ENCODE results near the gene RPL36AL. TPM values are rescaled to one million over a fixed set of nuclear protein-coding genes. Genes with fewer than 3 reads are reported as not detected.
A peak's percentile ranks its signal among the peaks of the same experiment; 100 is the strongest.

RPL36AL gene
- total and polyA plus RNA-seq, 10 of the 15 experiments (the other 5 are each of a cell fraction or from before 2014, with no cell fraction given), result 222 to 1,379 (median 545) TPM

DNA sequence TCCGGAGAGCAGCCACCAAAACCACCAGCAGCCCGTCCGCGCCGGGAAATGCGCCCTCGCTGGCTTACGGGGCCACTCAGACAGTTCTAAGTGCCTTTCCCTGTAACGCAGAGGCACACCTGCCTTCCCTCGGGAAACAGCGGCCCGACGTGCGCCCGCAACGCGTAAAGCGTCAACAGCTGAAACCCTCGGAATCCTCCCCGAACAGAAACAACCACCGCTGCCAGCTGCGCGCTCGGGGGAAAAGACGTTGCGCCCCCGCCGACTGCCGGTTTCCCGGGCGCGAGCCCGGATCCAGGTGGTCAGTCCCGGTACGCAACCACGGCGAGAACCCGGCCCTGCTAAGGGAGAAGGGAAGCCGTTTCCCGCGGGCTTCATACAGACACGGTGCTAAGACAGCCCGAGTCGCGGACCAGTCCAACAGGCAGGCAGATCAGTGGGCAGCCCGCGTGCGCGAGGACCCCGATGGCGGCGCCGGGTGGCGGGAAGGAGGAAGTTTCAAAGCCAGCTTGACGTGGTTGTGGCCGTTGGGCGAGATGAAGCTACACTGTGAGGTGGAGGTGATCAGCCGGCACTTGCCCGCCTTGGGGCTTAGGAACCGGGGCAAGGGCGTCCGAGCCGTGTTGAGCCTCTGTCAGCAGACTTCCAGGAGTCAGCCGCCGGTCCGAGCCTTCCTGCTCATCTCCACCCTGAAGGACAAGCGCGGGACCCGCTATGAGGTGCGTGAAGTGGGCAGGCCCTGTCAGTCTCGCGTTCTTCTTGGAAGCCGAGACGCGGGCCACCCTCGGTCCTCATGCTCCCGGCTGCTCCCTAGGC, 21.7 kb downstream of the RPL36AL start, which contains the start of gene LRR1 (continued):
- no peak for TF ChIP-seq ETV6 (conservative IDR thresholded peaks at IDR 0.05 in 1 of 2, IDR thresholded peaks at IDR 0.05 in 1 of 2; ENCODE audit: borderline replicate concordance in 1 of 2, low read depth in 1 of 2)
- TF ChIP-seq, protein P1, sequence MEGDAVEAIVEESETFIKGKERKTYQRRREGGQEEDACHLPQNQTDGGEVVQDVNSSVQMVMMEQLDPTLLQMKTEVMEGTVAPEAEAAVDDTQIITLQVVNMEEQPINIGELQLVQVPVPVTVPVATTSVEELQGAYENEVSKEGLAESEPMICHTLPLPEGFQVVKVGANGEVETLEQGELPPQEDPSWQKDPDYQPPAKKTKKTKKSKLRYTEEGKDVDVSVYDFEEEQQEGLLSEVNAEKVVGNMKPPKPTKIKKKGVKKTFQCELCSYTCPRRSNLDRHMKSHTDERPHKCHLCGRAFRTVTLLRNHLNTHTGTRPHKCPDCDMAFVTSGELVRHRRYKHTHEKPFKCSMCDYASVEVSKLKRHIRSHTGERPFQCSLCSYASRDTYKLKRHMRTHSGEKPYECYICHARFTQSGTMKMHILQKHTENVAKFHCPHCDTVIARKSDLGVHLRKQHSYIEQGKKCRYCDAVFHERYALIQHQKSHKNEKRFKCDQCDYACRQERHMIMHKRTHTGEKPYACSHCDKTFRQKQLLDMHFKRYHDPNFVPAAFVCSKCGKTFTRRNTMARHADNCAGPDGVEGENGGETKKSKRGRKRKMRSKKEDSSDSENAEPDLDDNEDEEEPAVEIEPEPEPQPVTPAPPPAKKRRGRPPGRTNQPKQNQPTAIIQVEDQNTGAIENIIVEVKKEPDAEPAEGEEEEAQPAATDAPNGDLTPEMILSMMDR (IDR thresholded peaks at IDR 0.05 in 2 of 3, conservative IDR thresholded peaks at IDR 0.05 in 1 of 3; ENCODE audit: control insufficient read depth in 2 of 3, extremely low read depth in 1 of 3, insufficient read depth in 1 of 3, low read depth in 3 of 3, low read length in 3 of 3), result no peak
- TF ChIP-seq SMC3 (IDR thresholded peaks at IDR 0.05; ENCODE audit: borderline replicate concordance, low read length), result peak; percentile 3; the same call in 1 of the 2 replicates
- TF ChIP-seq SIN3A (IDR thresholded peaks at IDR 0.05; ENCODE audit: low read depth, low read length), result peak; percentile 95
- TF ChIP-seq CEBPB (IDR thresholded peaks at IDR 0.05; ENCODE audit: borderline replicate concordance in 1 of 2, low read depth in 2 of 2, low read length in 2 of 2), result no peak
- TF ChIP-seq ZBED1 (IDR thresholded peaks at IDR 0.05; ENCODE audit: borderline replicate concordance), result no peak; the same call in 1 of the 2 replicates
- TF ChIP-seq, protein P2, sequence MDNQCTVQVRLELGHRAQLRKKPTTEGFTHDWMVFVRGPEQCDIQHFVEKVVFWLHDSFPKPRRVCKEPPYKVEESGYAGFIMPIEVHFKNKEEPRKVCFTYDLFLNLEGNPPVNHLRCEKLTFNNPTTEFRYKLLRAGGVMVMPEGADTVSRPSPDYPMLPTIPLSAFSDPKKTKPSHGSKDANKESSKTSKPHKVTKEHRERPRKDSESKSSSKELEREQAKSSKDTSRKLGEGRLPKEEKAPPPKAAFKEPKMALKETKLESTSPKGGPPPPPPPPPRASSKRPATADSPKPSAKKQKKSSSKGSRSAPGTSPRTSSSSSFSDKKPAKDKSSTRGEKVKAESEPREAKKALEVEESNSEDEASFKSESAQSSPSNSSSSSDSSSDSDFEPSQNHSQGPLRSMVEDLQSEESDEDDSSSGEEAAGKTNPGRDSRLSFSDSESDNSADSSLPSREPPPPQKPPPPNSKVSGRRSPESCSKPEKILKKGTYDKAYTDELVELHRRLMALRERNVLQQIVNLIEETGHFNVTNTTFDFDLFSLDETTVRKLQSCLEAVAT (IDR thresholded peaks at IDR 0.05), result peak; percentile 47; the same call in 1 of the 2 replicates
- TF ChIP-seq, protein P3, sequence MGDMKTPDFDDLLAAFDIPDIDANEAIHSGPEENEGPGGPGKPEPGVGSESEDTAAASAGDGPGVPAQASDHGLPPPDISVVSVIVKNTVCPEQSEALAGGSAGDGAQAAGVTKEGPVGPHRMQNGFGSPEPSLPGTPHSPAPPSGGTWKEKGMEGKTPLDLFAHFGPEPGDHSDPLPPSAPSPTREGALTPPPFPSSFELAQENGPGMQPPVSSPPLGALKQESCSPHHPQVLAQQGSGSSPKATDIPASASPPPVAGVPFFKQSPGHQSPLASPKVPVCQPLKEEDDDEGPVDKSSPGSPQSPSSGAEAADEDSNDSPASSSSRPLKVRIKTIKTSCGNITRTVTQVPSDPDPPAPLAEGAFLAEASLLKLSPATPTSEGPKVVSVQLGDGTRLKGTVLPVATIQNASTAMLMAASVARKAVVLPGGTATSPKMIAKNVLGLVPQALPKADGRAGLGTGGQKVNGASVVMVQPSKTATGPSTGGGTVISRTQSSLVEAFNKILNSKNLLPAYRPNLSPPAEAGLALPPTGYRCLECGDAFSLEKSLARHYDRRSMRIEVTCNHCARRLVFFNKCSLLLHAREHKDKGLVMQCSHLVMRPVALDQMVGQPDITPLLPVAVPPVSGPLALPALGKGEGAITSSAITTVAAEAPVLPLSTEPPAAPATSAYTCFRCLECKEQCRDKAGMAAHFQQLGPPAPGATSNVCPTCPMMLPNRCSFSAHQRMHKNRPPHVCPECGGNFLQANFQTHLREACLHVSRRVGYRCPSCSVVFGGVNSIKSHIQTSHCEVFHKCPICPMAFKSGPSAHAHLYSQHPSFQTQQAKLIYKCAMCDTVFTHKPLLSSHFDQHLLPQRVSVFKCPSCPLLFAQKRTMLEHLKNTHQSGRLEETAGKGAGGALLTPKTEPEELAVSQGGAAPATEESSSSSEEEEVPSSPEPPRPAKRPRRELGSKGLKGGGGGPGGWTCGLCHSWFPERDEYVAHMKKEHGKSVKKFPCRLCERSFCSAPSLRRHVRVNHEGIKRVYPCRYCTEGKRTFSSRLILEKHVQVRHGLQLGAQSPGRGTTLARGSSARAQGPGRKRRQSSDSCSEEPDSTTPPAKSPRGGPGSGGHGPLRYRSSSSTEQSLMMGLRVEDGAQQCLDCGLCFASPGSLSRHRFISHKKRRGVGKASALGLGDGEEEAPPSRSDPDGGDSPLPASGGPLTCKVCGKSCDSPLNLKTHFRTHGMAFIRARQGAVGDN (IDR thresholded peaks at IDR 0.05), result peak; percentile 53; the same call in 1 of the 2 replicates
- peak; percentile 42; the same call in 1 of the 2 replicates for TF ChIP-seq ATF7 (IDR thresholded peaks at IDR 0.05; ENCODE audit: low read depth)
- TF ChIP-seq HDGF (IDR thresholded peaks at IDR 0.05), result no peak
- no peak for TF ChIP-seq NFYA (IDR thresholded peaks at IDR 0.05; ENCODE audit: borderline replicate concordance, low read depth, low read length)
- TF ChIP-seq MEF2A (IDR thresholded peaks at IDR 0.05; ENCODE audit: insufficient read depth, low read depth, low read length), result 0 out of 2 replicates have a peak, but pooled peaks have one; percentile 44
- TF ChIP-seq SREBF2 (IDR thresholded peaks at IDR 0.05; ENCODE audit: low read length), result no peak
- no peak for TF ChIP-seq NFYB (IDR thresholded peaks at IDR 0.05; ENCODE audit: insufficient read depth, low read depth, low read length)
- 0 out of 2 replicates have a peak, but pooled peaks have one; percentile 0 for TF ChIP-seq JUND (IDR thresholded peaks at IDR 0.05; ENCODE audit: low read depth, low read length)
- TF ChIP-seq MYB (IDR thresholded peaks at IDR 0.05; ENCODE audit: borderline replicate concordance, low read depth, low read length), result peak; percentile 94
